Panc1 (cell line): ENCODE results near the gene AAK1.

ENCODE experiments used
- POLR2AphosphoS5 ChIP-seq: IDR thresholded peaks from 2 replicates; pipeline ENCODE4 v1.6.1; 2012; ENCODE audit warnings: mild to moderate bottlenecking, low read depth, low read length, moderate library complexity
- TCF7L2 ChIP-seq: IDR thresholded peaks from 2 replicates; pipeline ENCODE4 v1.6.1; 2011; ENCODE audit warnings: mild to moderate bottlenecking, low read depth, low read length, inconsistent platforms
- TF ChIP-seq, protein P1 (sequence below): fragments of 450-650 bp; IDR thresholded peaks from 2 replicates; pipeline ENCODE4 v1.5.1; 2017; ENCODE audit warnings: mild to moderate bottlenecking

DNA sequence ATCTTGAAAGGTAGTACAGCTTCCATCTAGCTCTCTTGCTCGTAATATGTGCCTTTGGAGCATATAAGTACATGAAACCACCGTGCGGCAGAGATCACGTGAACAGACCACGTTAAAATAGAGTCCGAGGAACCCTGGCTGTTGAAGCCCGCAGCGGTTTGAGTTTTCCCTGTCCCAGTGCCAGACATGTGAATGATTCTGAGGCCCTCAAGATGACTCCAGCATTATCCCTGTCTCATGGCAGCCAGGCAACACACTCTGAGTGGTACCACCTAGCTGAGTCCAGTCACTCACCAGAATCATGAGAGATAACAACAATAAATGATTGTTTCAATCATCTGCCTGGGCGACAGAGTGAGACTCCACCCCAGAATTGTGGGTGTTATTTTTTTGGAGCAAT, 21.6 kb upstream of the AAK1 start:
- TF ChIP-seq, protein P1, sequence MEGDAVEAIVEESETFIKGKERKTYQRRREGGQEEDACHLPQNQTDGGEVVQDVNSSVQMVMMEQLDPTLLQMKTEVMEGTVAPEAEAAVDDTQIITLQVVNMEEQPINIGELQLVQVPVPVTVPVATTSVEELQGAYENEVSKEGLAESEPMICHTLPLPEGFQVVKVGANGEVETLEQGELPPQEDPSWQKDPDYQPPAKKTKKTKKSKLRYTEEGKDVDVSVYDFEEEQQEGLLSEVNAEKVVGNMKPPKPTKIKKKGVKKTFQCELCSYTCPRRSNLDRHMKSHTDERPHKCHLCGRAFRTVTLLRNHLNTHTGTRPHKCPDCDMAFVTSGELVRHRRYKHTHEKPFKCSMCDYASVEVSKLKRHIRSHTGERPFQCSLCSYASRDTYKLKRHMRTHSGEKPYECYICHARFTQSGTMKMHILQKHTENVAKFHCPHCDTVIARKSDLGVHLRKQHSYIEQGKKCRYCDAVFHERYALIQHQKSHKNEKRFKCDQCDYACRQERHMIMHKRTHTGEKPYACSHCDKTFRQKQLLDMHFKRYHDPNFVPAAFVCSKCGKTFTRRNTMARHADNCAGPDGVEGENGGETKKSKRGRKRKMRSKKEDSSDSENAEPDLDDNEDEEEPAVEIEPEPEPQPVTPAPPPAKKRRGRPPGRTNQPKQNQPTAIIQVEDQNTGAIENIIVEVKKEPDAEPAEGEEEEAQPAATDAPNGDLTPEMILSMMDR, result no peak
- TF ChIP-seq POLR2AphosphoS5 (no peak), TCF7L2 (no peak)
